GM13977 (cell line): ENCODE measurements around the gene SLC9A9.

Experiments used
- DNase-seq: peaks from one replicate; pipeline ENCODE4 v3.0.0; 2012; ENCODE audit warnings: low spot score
- CTCF ChIP-seq: IDR thresholded peaks from 2 replicates; pipeline ENCODE4 v1.5.1; 2012; ENCODE audit warnings: mild to moderate bottlenecking, control low read depth; ENCODE audit not compliant: insufficient read depth; ENCODE audit errors: extremely low read depth, missing control alignments
- in situ Hi-C: fragments of 300-500 bp; cut with MboI; formaldehyde crosslinking; loops from one replicate; pipeline ENCODE4 v1.12.0; 2022; ENCODE audit warnings: low sequenced_read_pairs, low pct_unique_long_range_greater_than_20kb, mixed read lengths, inconsistent platforms; ENCODE audit not compliant: unreplicated experiment

SLC9A9 gene

GRCh38 chr3:143266927-143267326 lies 581.3 kb downstream of the SLC9A9 start:
- DNase-seq: peak; percentile 11
- no peak for TF ChIP-seq CTCF
- in situ Hi-C loops: no loop called here

GRCh38 chr3:143266511-143266910 lies 581.8 kb downstream of the SLC9A9 start:
- no peak for DNase-seq
- in situ Hi-C loops: no loop called here

GRCh38 chr3:143265501-143266070 lies 582.7 kb downstream of the SLC9A9 start:
- TF ChIP-seq CTCF: no peak
- in situ Hi-C loops: no loop called here
- DNase-seq: no peak

More at GRCh38 chr3:143266511-143266910, 581.8 kb downstream of the SLC9A9 start:
- TF ChIP-seq CTCF: no peak

GRCh38 chr3:143263852-143264513 lies 584.3 kb downstream of the SLC9A9 start:
- no peak for DNase-seq
- TF ChIP-seq CTCF: no peak
- in situ Hi-C loops: no loop called here

GRCh38 chr3:143261848-143262247 lies 586.4 kb downstream of the SLC9A9 start:
- in situ Hi-C loops: no loop called here
- no peak for DNase-seq
- TF ChIP-seq CTCF: no peak

GRCh38 chr3:143258692-143259091 lies 589.6 kb downstream of the SLC9A9 start:
- in situ Hi-C loops: no loop called here
- no peak for DNase-seq
- no peak for TF ChIP-seq CTCF
